ENCODE results near the gene EIF3L.

The EIF3L gene

GRCh38 chr22:37809672-37810333 lies 39.4 kb upstream of the EIF3L start:
- Mint-ChIP-seq H3K9me3 (no peaks in the 10 kb centered on the region), H3K4me1 (ENCODE audit: low read depth) (peaks cover 25% of the 10 kb centered on the region)

GRCh38 chr22:37811867-37812266 lies 37.4 kb upstream of the EIF3L start:
- Mint-ChIP-seq H3K27ac (no peak overlapping the region), H3K27me3 (ENCODE audit: low read depth) (peaks cover 5% of the 10 kb centered on the region), H3K4me1 (ENCODE audit: low read depth) (peaks cover 11% of the 10 kb centered on the region), H3K9me3 (no peaks in the 10 kb centered on the region), H3K36me3 (ENCODE audit: low read depth) (peaks cover 5% of the 10 kb centered on the region), H3K4me3 (no peak overlapping the region)

More at GRCh38 chr22:37809672-37810333, 39.4 kb upstream of the EIF3L start:
- H3K36me3 Mint-ChIP-seq (ENCODE audit: low read depth), result peaks cover 3% of the 10 kb centered on the region
- H3K4me3 Mint-ChIP-seq, result peak overlapping the region; percentile 54
- peaks cover 19% of the 10 kb centered on the region for H3K27me3 Mint-ChIP-seq (ENCODE audit: low read depth)
- no peak overlapping the region for H3K27ac Mint-ChIP-seq

GRCh38 chr22:37812869-37813678 lies 36.1 kb upstream of the EIF3L start:
- H3K27ac Mint-ChIP-seq, result no peak overlapping the region
- no peaks in the 10 kb centered on the region for H3K9me3 Mint-ChIP-seq
- H3K4me1 Mint-ChIP-seq (ENCODE audit: low read depth), result peaks cover 11% of the 10 kb centered on the region
- peaks cover 7% of the 10 kb centered on the region for H3K36me3 Mint-ChIP-seq (ENCODE audit: low read depth)
- H3K4me3 Mint-ChIP-seq, result no peak overlapping the region
- no peaks in the 10 kb centered on the region for H3K27me3 Mint-ChIP-seq (ENCODE audit: low read depth)

DNA sequence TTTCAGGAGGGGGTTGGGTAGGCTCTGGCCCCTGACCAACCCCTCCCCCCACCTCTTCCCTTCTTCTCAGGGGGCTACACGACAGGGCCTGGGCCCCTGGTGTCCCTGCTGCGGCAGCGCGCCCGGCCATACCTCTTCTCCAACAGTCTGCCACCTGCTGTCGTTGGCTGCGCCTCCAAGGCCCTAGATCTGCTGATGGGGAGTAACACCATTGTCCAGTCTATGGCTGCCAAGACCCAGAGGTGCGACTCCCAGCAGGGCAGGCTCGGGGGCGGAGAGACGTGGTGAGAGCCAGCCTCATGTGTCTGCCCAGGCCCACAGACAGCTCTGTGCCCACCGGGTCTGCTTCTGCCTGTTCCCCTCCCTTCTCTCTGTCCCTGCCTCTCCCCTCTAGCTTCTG lies 33.6 kb upstream of the EIF3L start:
- peaks cover 16% of the 10 kb centered on the region for H3K27me3 Mint-ChIP-seq (ENCODE audit: low read depth)
- H3K36me3 Mint-ChIP-seq (ENCODE audit: low read depth), result peaks cover 4% of the 10 kb centered on the region
- H3K9me3 Mint-ChIP-seq, result no peaks in the 10 kb centered on the region
- H3K4me3 Mint-ChIP-seq, result no peak overlapping the region
- H3K27ac Mint-ChIP-seq, result no peak overlapping the region
- peaks cover 5% of the 10 kb centered on the region for H3K4me1 Mint-ChIP-seq (ENCODE audit: low read depth)

DNA sequence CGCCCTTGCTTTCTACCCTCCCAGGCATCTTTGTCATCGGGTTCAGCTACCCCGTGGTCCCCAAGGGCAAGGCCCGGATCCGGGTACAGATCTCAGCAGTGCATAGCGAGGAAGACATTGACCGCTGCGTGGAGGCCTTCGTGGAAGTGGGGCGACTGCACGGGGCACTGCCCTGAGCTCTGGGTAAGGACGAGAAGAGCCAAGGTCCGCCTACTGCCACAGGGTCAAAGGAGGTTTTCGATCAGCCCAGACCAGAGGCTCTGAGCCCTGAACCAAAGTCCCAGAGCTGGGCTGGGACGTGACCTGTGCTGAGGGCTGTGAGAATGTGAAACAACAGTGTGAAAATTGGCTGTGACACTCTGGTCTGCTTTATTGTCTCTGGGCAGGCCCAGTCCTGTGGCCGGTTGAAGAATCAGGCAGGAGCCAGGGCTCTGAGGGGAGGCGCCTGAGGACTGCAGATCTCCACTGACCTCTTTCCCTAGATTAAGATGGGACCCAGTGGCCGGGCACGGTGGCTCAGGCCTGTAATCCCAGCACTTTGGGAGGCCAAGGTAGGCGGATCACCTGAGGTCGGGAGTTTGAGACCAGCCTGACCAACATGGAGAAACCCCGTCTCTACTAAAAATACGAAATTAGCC lies 32.6 kb upstream of the EIF3L start:
- H3K4me1 Mint-ChIP-seq (ENCODE audit: low read depth), result peaks cover 5% of the 10 kb centered on the region
- H3K4me3 Mint-ChIP-seq, result no peak overlapping the region
- peaks cover 4% of the 10 kb centered on the region for H3K36me3 Mint-ChIP-seq (ENCODE audit: low read depth)
- no peak overlapping the region for H3K27ac Mint-ChIP-seq
- H3K27me3 Mint-ChIP-seq (ENCODE audit: low read depth), result peaks cover 22% of the 10 kb centered on the region
- no peaks in the 10 kb centered on the region for H3K9me3 Mint-ChIP-seq

DNA sequence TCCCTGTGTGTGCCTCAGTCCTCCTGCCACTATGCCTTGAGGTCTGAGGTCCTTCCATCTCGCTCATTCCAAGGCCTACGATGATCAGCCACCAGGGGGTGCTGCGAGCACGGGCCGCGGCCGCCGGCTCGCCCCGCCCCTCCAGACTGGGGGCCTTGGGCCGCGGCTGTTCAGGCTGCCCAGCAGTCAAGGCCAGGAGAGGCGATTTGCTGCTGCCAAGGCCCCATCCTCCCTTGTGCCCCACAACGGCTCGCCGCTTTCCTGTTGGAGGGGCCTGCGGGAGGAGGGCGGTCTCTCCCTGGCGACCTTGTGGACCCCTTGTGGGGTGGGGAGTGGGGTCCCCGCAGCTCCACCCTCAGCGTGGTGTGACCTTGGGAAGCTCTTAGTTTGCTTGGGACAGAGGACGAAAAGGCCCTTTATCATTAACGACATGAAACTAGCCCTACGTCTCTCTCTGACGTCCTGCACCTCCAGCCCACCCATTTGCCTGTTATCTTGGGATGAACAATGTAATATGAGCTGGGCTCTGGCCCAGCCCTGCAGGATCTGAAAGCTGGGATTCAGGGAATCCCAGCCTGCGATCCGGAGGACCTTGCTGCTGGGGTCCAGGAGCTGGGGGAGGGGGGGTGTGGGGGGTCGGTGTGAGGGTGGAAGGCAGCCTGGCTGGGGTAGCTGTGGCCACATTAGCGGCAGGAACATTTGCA lies 31.4 kb upstream of the EIF3L start:
- H3K4me1 Mint-ChIP-seq (ENCODE audit: low read depth), result peaks cover 7% of the 10 kb centered on the region
- no peak overlapping the region for H3K4me3 Mint-ChIP-seq
- H3K27ac Mint-ChIP-seq, result no peak overlapping the region
- no peaks in the 10 kb centered on the region for H3K9me3 Mint-ChIP-seq
- H3K27me3 Mint-ChIP-seq (ENCODE audit: low read depth), result peaks cover 31% of the 10 kb centered on the region
- H3K36me3 Mint-ChIP-seq (ENCODE audit: low read depth), result peaks cover 4% of the 10 kb centered on the region

GRCh38 chr22:37818409-37819104 lies 30.7 kb upstream of the EIF3L start:
- no peaks in the 10 kb centered on the region for H3K9me3 Mint-ChIP-seq
- peaks cover 7% of the 10 kb centered on the region for H3K4me1 Mint-ChIP-seq (ENCODE audit: low read depth)
- H3K36me3 Mint-ChIP-seq (ENCODE audit: low read depth), result peaks cover 4% of the 10 kb centered on the region
- H3K27me3 Mint-ChIP-seq (ENCODE audit: low read depth), result peaks cover 34% of the 10 kb centered on the region
- H3K4me3 Mint-ChIP-seq, result peak overlapping the region; percentile 42
- H3K27ac Mint-ChIP-seq, result no peak overlapping the region

- H3K4me3 Mint-ChIP-seq, result no peak overlapping the region
- no peak overlapping the region for H3K27ac Mint-ChIP-seq
- peaks cover 34% of the 10 kb centered on the region for H3K27me3 Mint-ChIP-seq (ENCODE audit: low read depth)
- H3K9me3 Mint-ChIP-seq, result no peaks in the 10 kb centered on the region
- H3K4me1 Mint-ChIP-seq (ENCODE audit: low read depth), result peaks cover 7% of the 10 kb centered on the region
- peaks cover 4% of the 10 kb centered on the region for H3K36me3 Mint-ChIP-seq (ENCODE audit: low read depth)
These were observed 30.1 kb upstream of the EIF3L start for GRCh38 chr22:37819105-37819433.

- H3K4me3 Mint-ChIP-seq, result no peak overlapping the region
- peaks cover 4% of the 10 kb centered on the region for H3K36me3 Mint-ChIP-seq (ENCODE audit: low read depth)
- peak overlapping the region; percentile 35 for H3K27ac Mint-ChIP-seq
- peaks cover 9% of the 10 kb centered on the region for H3K4me1 Mint-ChIP-seq (ENCODE audit: low read depth)
- H3K9me3 Mint-ChIP-seq, result no peaks in the 10 kb centered on the region
- H3K27me3 Mint-ChIP-seq (ENCODE audit: low read depth), result peaks cover 34% of the 10 kb centered on the region
These were observed 28.9 kb upstream of the EIF3L start for GRCh38 chr22:37820350-37820749.

DNA sequence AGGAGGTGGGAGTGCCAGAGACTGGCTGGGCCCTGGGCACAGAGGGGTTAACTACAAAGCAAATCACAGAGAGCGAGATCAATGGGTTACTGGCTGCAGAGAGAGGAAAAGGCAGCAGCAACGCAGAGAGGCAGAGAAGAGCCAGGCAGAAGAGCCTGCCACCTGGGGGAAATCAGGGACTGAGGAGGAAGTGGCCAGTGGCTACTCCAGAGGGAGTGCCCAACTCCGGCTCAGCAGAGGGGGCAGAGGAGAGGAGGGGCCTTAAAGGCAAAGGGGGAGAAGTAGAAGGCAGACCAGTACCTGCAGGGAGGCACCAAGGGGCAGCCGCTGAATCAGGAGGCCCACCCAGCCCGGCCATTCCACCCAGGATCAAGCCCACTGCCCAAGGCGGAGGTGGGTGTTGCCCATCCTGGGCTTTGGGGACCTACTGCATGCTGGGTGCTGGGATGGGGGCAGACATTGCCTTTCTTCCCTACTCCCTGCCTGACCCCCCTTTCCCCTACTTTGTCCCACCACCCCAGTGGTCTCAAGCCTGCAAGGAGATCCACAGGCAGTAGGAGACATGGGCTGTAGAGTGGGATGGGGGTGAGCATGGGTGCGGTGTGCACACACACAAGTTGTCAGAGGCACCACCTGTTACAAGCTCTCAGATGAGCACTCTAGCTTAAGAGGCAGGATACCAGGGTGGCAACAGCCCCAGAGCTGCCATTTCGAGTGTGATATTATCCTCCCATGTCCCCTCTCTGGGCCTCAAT lies 27.0 kb upstream of the EIF3L start:
- Mint-ChIP-seq H3K27ac (no peak overlapping the region), H3K36me3 (ENCODE audit: low read depth) (peaks cover 3% of the 10 kb centered on the region), H3K27me3 (ENCODE audit: low read depth) (peaks cover 34% of the 10 kb centered on the region), H3K4me3 (peak overlapping the region; percentile 30), H3K4me1 (ENCODE audit: low read depth) (peaks cover 9% of the 10 kb centered on the region), H3K9me3 (no peaks in the 10 kb centered on the region)

- H3K27me3 Mint-ChIP-seq (ENCODE audit: low read depth), result peaks cover 34% of the 10 kb centered on the region
- H3K36me3 Mint-ChIP-seq (ENCODE audit: low read depth), result peaks cover 4% of the 10 kb centered on the region
- no peak within 1 kb of the TSS for H3K27ac Mint-ChIP-seq
- H3K4me1 Mint-ChIP-seq (ENCODE audit: low read depth), result peaks cover 4% of the 10 kb centered on the region
- no peak within 1 kb of the TSS for H3K4me3 Mint-ChIP-seq
- no peaks in the 10 kb centered on the region for H3K9me3 Mint-ChIP-seq
These were observed 25.9 kb upstream of the EIF3L start, which contains the start of gene GALR3 for GRCh38 chr22:37823134-37823985. Gene GALR3, plus strand, starts transcription at chr22:37823382. Its CDS starts 25 bp downstream, at chr22:37823407.

- peaks cover 4% of the 10 kb centered on the region for H3K4me1 Mint-ChIP-seq (ENCODE audit: low read depth)
- peaks cover 6% of the 10 kb centered on the region for H3K36me3 Mint-ChIP-seq (ENCODE audit: low read depth)
- H3K27ac Mint-ChIP-seq, result no peak overlapping the region
- H3K9me3 Mint-ChIP-seq, result no peaks in the 10 kb centered on the region
- peaks cover 24% of the 10 kb centered on the region for H3K27me3 Mint-ChIP-seq (ENCODE audit: low read depth)
- peak overlapping the region; percentile 61 for H3K4me3 Mint-ChIP-seq
These were observed 24.3 kb upstream of the EIF3L start for GRCh38 chr22:37824674-37825641.
